OCI-LY7 (cell line): ENCODE measurements around the gene TMEM234. TPM values are rescaled to one million over a fixed set of nuclear protein-coding genes. Genes with fewer than 3 reads are reported as not detected.
A peak's percentile ranks its signal among the peaks of the same experiment; 100 is the strongest.

Experiments
- BruUV-seq: library from RNA; stranded (reverse); fragments of 400-500 nt; replicated peaks from 2 replicates; lab custom pipeline; 2021; lab: Mats Ljungman, UMichigan
- CTCF ChIA-PET: fragments of 300-600 bp; sonication (Branson Sonifier 250); formaldehyde crosslinking; loops from one replicate; lab custom pipeline; 2022; ENCODE audit warnings: antibody characterized with exemption; ENCODE audit not compliant: unreplicated experiment; lab: Charles Lee
- POLR2A ChIA-PET: fragments of 300-600 bp; sonication (Branson Sonifier 250); formaldehyde crosslinking; loops from one replicate; lab custom pipeline; 2022; ENCODE audit warnings: antibody characterized with exemption; lab: Charles Lee
- DNase-seq: peaks from one replicate; pipeline ENCODE4 v3.0.0-alpha.2; 2015; ENCODE audit warnings: low spot score
- H2AFZ ChIP-seq: fragments of 200-600 bp; sonication (generic), shearing (Covaris generic); 2 replicates; pipeline ENCODE4 v1.6.1; 2014; ENCODE audit warnings: mild to moderate bottlenecking, antibody characterized with exemption, low read length, moderate library complexity
- H3K27ac ChIP-seq: fragments of 200-600 bp; sonication (generic); 2 replicates; pipeline ENCODE4 v1.5.1; 2014; ENCODE audit warnings: mixed run types, low read depth, mild to moderate bottlenecking, moderate library complexity, low read length, inconsistent platforms; ENCODE audit not compliant: poor library complexity, severe bottlenecking
- H3K36me3 ChIP-seq: fragments of 200-600 bp; sonication (generic); 2 replicates; pipeline ENCODE4 v1.6.1; 2014; ENCODE audit warnings: mild to moderate bottlenecking, antibody characterized with exemption, low read length, moderate library complexity, mixed read lengths; ENCODE audit not compliant: insufficient read depth
- H3K4me1 ChIP-seq: fragments of 200-600 bp; sonication (generic); 2 replicates; pipeline ENCODE4 v1.5.1; 2014; ENCODE audit warnings: mild to moderate bottlenecking, low read length; ENCODE audit not compliant: insufficient read depth, poor library complexity, severe bottlenecking
- H3K4me2 ChIP-seq: fragments of 200-600 bp; sonication (generic); 2 replicates; pipeline ENCODE4 v1.6.1; 2014; ENCODE audit warnings: mild to moderate bottlenecking, low read length
- H3K4me3 ChIP-seq: fragments of 200-600 bp; sonication (generic); 2 replicates; pipeline ENCODE4 v1.5.1; 2014; ENCODE audit warnings: mild to moderate bottlenecking, low read depth, low read length; ENCODE audit not compliant: poor library complexity, severe bottlenecking
- H3K79me2 ChIP-seq: fragments of 200-600 bp; sonication (generic); 2 replicates; pipeline ENCODE4 v1.6.1; 2016; ENCODE audit warnings: low read depth, mild to moderate bottlenecking, low read length, moderate library complexity, mixed read lengths; ENCODE audit not compliant: insufficient read depth
- H3K9me2 ChIP-seq: fragments of 200-600 bp; sonication (generic); 2 replicates; pipeline ENCODE4 v1.6.1; 2016; ENCODE audit warnings: mild to moderate bottlenecking, low read length, mixed read lengths; ENCODE audit not compliant: insufficient read depth
- H3K9me3 ChIP-seq: fragments of 200-600 bp; sonication (generic); 2 replicates; pipeline ENCODE4 v1.6.1; 2014; ENCODE audit warnings: mild to moderate bottlenecking, mixed run types, low read length, mixed read lengths
- H4K20me1 ChIP-seq: fragments of 200-600 bp; sonication (generic); 2 replicates; pipeline ENCODE4 v1.6.1; 2014; ENCODE audit warnings: mild to moderate bottlenecking, antibody characterized with exemption, low read length, moderate library complexity, mixed read lengths; ENCODE audit not compliant: insufficient read depth
- EZH2phosphoT487 ChIP-seq: fragments of 200-600 bp; sonication (generic); IDR thresholded peaks from 2 replicates; pipeline ENCODE4 v1.6.1; 2018; ENCODE audit warnings: low read depth, borderline replicate concordance, mild to moderate bottlenecking, mixed run types, antibody characterized with exemption, low read length, moderate library complexity, mixed read lengths
- intact Hi-C: fragments of 100-400 bp; cut with micrococcal nuclease; formaldehyde crosslinking; loops from one replicate; pipeline ENCODE4 v1.10.0; 2022; ENCODE audit not compliant: unreplicated experiment
- total RNA-seq, 2 experiments: library from RNA; depleted of rRNA in 1 of 2; stranded (reverse); fragments of >200 nt in 1 of 2; shearing (Covaris generic) in 1 of 2; gene quantifications; 2 replicates each; pipeline ENCODE4 v1.2.3, GENCODE V29; 2014 to 2022
- TF ChIP-seq, protein P1 (sequence below): fragments of 200-600 bp; sonication (generic); conservative IDR thresholded peaks from 2 replicates; pipeline ENCODE4 v1.5.1; 2014; ENCODE audit warnings: mild to moderate bottlenecking, antibody characterized with exemption, low read length, moderate library complexity, mixed read lengths

Gene TMEM234
- total RNA-seq, 2 experiments from 2014 or later = 17.1 to 17.5 TPM

DNA sequence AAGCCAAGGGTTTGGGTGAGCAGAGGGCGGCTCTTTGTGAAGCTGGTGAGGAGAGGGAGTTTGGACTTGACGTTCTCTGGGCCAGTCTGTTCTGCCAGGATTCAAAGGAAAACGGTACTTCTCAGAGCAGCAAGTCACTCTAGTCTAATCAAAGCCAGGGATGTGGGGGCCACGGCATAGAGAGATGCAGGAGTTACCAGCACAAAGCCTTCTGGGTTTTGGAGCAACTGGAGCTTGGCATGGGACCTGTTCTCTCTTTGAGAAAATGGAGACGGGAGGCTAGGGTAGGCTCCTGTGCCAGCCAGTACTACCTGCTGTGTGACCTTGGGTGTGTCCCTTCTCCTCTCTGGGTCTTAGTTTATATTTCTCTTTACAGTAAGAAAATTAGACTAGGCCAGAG is 40.6 kb downstream of the TMEM234 start:
- no peak for DNase-seq
- Histone ChIP-seq H4K20me1 (peaks cover 16% of the 10 kb centered on the region), H3K4me3 (peak overlapping the region; percentile 78), H3K4me1 (peaks cover 45% of the 10 kb centered on the region), H3K36me3 (peaks cover 60% of the 10 kb centered on the region), H3K79me2 (peaks cover 60% of the 10 kb centered on the region), H3K27ac (peak overlapping the region; percentile 65), H3K4me2 (peak overlapping the region; percentile 72), H2AFZ (no peak overlapping the region), H3K9me2 (no peaks in the 10 kb centered on the region), H3K9me3 (no peaks in the 10 kb centered on the region)
- CTCF ChIA-PET = no interaction called here
- intact Hi-C loops = loop anchor here (2.0 kb wide), 1 partner anchor 109 kb away; the partner anchor contains the start of gene TMEM39B
- TF ChIP-seq EZH2phosphoT487 = no peak
- TF ChIP-seq, protein P1, sequence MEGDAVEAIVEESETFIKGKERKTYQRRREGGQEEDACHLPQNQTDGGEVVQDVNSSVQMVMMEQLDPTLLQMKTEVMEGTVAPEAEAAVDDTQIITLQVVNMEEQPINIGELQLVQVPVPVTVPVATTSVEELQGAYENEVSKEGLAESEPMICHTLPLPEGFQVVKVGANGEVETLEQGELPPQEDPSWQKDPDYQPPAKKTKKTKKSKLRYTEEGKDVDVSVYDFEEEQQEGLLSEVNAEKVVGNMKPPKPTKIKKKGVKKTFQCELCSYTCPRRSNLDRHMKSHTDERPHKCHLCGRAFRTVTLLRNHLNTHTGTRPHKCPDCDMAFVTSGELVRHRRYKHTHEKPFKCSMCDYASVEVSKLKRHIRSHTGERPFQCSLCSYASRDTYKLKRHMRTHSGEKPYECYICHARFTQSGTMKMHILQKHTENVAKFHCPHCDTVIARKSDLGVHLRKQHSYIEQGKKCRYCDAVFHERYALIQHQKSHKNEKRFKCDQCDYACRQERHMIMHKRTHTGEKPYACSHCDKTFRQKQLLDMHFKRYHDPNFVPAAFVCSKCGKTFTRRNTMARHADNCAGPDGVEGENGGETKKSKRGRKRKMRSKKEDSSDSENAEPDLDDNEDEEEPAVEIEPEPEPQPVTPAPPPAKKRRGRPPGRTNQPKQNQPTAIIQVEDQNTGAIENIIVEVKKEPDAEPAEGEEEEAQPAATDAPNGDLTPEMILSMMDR = no peak
- POLR2A ChIA-PET = interaction anchor here (0.6 kb wide), 2 partner anchors 52 to 105 kb away, joined by 3 to 6 read pairs; no protein-coding TSS in a partner anchor
- BruUV-seq = no TSS peak

DNA sequence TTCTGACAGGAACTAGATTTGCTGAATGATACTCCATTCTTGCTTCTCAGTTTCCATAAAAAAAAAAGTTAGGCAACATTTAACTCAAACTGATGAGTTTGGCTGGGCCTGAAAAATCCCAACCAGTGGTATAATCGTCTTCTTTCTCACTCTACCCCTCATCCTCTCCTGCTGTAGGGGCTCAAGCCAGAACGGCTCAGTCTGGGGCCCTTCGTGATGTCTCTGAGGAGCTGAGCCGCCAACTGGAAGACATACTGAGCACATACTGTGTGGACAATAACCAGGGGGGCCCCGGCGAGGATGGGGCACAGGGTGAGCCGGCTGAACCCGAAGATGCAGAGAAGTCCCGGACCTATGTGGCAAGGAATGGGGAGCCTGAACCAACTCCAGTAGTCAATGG is 41.1 kb downstream of the TMEM234 start:
- peaks cover 16% of the 10 kb centered on the region for H4K20me1 ChIP-seq
- H3K9me3 ChIP-seq = no peaks in the 10 kb centered on the region
- intact Hi-C loops = loop anchor here (2.0 kb wide), 1 partner anchor 108 kb away; the partner anchor contains the start of gene TMEM39B
- H3K4me1 ChIP-seq = peaks cover 40% of the 10 kb centered on the region
- no peak overlapping the region for H2AFZ ChIP-seq
- H3K27ac ChIP-seq = peak overlapping the region; percentile 65
- BruUV-seq = TSS peak; percentile 50
- ChIA-PET CTCF (no interaction called here), POLR2A (interaction anchor here (0.6 to 1.7 kb wide), 3 partner anchors 51 to 105 kb away, joined by 3 to 6 read pairs (median 4); no protein-coding TSS in a partner anchor)
- H3K36me3 ChIP-seq = peaks cover 55% of the 10 kb centered on the region
- DNase-seq = no peak
- H3K79me2 ChIP-seq = peaks cover 55% of the 10 kb centered on the region
- no peaks in the 10 kb centered on the region for H3K9me2 ChIP-seq
- H3K4me2 ChIP-seq = peak overlapping the region; percentile 72
- peak overlapping the region; percentile 78 for H3K4me3 ChIP-seq
- TF ChIP-seq, protein P1 = no peak
- TF ChIP-seq EZH2phosphoT487 = no peak
